D721Med (cell line): ENCODE measurements around the gene MAPK8IP2.
A peak's percentile ranks its signal among the peaks of the same experiment; 100 is the strongest.

Experiments
- DNase-seq: peaks from one replicate; pipeline ENCODE4 v3.0.0; 2011; ENCODE audit warnings: low spot score; ENCODE audit not compliant: insufficient read length
- FAIRE-seq: peaks from 2 replicates; lab custom pipeline; 2011; peaks lifted over from hg19 to GRCh38; lab: Jason Lieb, UNC
- CTCF ChIP-seq: IDR thresholded peaks from 2 replicates; pipeline ENCODE4 v1.5.1; 2012; ENCODE audit warnings: mild to moderate bottlenecking, control low read depth; ENCODE audit not compliant: insufficient read depth; ENCODE audit errors: missing control alignments

MAPK8IP2 gene

GRCh38 chr22:50575426-50575941 lies 25.1 kb upstream of the MAPK8IP2 start:
- FAIRE-seq = no peak

DNA sequence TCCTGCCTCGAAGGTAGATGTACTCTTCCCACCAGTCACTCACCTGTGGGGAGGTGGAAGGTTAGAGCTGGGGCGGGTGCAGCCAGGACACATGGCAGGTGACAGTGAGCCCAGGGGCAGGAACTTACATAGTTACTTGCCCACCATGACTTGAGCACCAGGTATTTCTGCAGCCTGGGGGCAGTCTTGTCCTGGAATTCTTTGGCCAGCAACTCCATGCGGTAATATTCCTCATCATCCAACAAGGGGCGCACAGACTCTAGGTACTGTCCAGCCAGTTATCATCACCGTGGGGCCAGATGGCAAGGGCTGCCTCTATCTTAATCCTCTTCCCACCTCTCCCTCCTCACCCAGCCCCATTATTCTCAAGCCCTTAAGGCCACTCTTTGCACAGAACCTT lies 24.5 kb upstream of the MAPK8IP2 start:
- peak; percentile 49 for DNase-seq
- FAIRE-seq = no peak
- peak; percentile 68 for TF ChIP-seq CTCF

More at GRCh38 chr22:50575426-50575941, 25.1 kb upstream of the MAPK8IP2 start:
- no peak for DNase-seq
- TF ChIP-seq CTCF = no peak

- no peak for TF ChIP-seq CTCF
- no peak for FAIRE-seq
These were observed 23.5 kb upstream of the MAPK8IP2 start for GRCh38 chr22:50576806-50577696.

GRCh38 chr22:50577697-50577986 lies 23.0 kb upstream of the MAPK8IP2 start:
- no peak for DNase-seq
- no peak for TF ChIP-seq CTCF
- no peak for FAIRE-seq

More at GRCh38 chr22:50576806-50577696, 23.5 kb upstream of the MAPK8IP2 start:
- DNase-seq = no peak

DNA sequence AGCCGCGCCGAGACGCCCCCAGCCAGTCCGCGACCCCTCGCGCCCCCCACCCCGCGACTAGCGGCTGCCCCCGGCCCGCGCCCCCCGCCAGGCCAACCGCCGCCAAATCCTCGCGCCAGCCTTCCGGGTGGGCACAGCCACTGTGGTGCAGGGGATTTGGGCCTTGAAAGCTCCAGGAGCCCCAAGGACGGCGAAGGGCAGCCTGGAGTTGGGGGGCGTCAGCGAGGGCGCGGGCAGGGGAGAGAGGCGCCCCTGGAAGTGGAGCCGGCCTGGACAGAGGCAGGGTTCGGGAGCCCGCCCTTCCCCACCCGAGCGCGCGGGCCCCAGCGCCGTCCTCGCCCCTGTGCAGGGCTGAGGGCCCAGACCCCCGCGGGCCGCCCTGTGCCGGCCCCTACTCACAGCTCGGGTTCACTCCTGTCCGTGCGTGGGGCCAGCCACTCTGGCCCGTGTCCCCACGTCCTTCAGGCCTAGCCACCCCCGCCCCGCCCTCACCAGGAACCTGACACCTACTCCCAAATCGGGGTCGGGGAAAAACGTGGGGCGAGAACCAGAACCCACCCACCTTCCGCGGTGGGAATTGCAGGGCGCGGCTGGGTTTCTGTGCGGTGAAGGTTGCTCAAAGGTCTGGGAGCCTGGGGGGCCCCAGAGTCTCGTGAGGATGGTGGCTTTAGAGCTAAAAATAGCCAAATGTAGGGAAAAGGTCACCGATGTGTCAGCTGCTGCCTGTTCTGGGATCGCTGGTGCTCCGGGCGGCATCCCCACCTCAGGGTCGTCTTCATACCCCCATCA lies 22.4 kb upstream of the MAPK8IP2 start, which contains the start of gene CPT1B:
TSS of gene CPT1B (minus strand) at position 441 of the 789 bp plus-strand sequence. CDS start 512 bp downstream, outside the sequence.
- DNase-seq (no peak), FAIRE-seq (no peak)
- TF ChIP-seq CTCF = no peak

DNA sequence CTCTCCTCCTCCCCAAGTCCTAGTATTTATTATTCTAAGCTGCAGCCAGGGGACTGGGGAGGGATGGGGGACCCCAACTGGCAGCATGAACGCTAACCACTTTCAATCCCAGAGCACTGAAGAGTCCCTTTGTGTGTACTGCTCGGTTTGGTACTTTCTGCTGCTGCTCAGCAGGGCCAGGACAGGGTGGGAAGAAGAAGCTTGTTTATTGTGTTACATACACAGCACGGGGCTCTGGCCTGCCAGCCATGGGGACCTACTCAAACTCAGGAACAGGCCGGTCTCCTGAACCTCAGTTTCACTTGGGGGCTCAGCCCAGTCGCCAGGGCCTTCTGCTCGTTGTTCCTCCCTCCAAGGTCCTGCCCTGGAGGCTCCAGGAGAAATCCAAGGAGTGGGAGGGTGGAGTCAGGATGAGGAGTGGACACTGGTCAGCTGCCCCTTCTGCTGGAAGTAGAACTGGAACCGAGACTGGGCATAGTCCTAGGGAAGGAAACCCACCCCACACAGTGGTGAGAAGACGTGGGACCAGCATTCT lies 21.8 kb upstream of the MAPK8IP2 start:
- DNase-seq (no peak), FAIRE-seq (no peak)
- no peak for TF ChIP-seq CTCF
